K562 (cell line): ENCODE results near the gene PYGB. TPM values are rescaled to one million over a fixed set of nuclear protein-coding genes. Genes with fewer than 3 reads are reported as not detected.
A peak's percentile ranks its signal among the peaks of the same experiment; 100 is the strongest.

ENCODE experiments used
- ATAC-seq: fragments of 200-7000 bp; cut with Tn5 transposase; 3 replicates; pipeline ENCODE4 v1.9.1; 2020; ENCODE audit warnings: moderate library complexity
- BruUV-seq: library from RNA; stranded (reverse); fragments of 400-500 nt; replicated peaks from 2 replicates; lab custom pipeline; 2021; lab: Mats Ljungman, UMichigan
- CTCF ChIA-PET: fragments of 300-600 bp; formaldehyde crosslinking; extraction: SDS; loops from one replicate; lab custom pipeline; 2021; ENCODE audit warnings: low intra/inter-chr PET ratio; lab: Yijun Ruan, JAX
- POLR2A ChIA-PET: fragments of 300-600, 350-650 bp; sonication (Branson Sonifier 250); formaldehyde crosslinking; extraction: SDS; loops from one replicate; lab custom pipeline; 2021; ENCODE audit warnings: antibody characterized with exemption, inconsistent platforms; lab: Yijun Ruan, JAX
- DNase-seq, 4 experiments: peaks; one replicate each; pipeline versions ENCODE4 v3.0.0 to v3.0.0-alpha.2; 2011 to 2018; ENCODE audit warnings: low spot score in 3 of 4, mixed read lengths in 3 of 4; ENCODE audit errors: extremely low read depth in 1 of 4
- FAIRE-seq: peaks from 2 replicates; lab custom pipeline; 2011; peaks lifted over from hg19 to GRCh38; lab: Jason Lieb, UNC
- H2AFZ ChIP-seq: 2 replicates; pipeline ENCODE4 v1.6.0; 2011; ENCODE audit warnings: low read depth, low read length, control low read depth, inconsistent platforms
- H3K27ac ChIP-seq: fragments of 200-600 bp; 3 replicates; pipeline ENCODE4 v1.8.0; 2011; ENCODE audit warnings: low read depth, mild to moderate bottlenecking, control low read depth, inconsistent platforms, low read length, moderate library complexity, mixed read lengths; ENCODE audit errors: extremely low read depth
- H3K27me3 ChIP-seq, 2 experiments: fragments of 300-600 bp in 1 of 2; 2 replicates in 1 of 2; 3 replicates in 1 of 2; pipeline versions ENCODE4 v1.6.0 to v1.8.0; 2011; ENCODE audit warnings: inconsistent platforms in 2 of 2, low read length in 2 of 2, mild to moderate bottlenecking in 1 of 2, mixed read lengths in 1 of 2, moderate library complexity in 1 of 2; ENCODE audit not compliant: control insufficient read depth in 2 of 2, insufficient read depth in 2 of 2
- H3K36me3 ChIP-seq: fragments of 300-600 bp; 3 replicates; pipeline ENCODE4 v1.8.0; 2011; ENCODE audit warnings: mild to moderate bottlenecking, low read length, inconsistent platforms; ENCODE audit not compliant: control insufficient read depth, insufficient read depth
- H3K4me1 ChIP-seq, 2 experiments: fragments of 200-600 bp in 1 of 2; replicated peaks in 1 of 2; 2 replicates in 1 of 2; 3 replicates in 1 of 2; pipeline versions ENCODE4 v1.5.1 to v1.8.0; 2011; ENCODE audit warnings: inconsistent platforms in 2 of 2, low read length in 2 of 2, mild to moderate bottlenecking in 1 of 2, mixed read lengths in 1 of 2, moderate library complexity in 1 of 2; ENCODE audit not compliant: control insufficient read depth in 2 of 2, insufficient read depth in 2 of 2
- H3K4me2 ChIP-seq: 2 replicates; pipeline ENCODE4 v1.6.1; 2011; ENCODE audit warnings: low read length, control low read depth, inconsistent platforms, mixed read lengths; ENCODE audit not compliant: insufficient read depth
- H3K4me3 ChIP-seq: fragments of 200-600 bp; sonication (generic), shearing (Covaris generic); 2 replicates; pipeline ENCODE4 v1.5.1; 2016; ENCODE audit warnings: control low read depth, inconsistent platforms
- H3K79me2 ChIP-seq: fragments of 200-600 bp; 3 replicates; pipeline ENCODE4 v1.8.0; 2011; ENCODE audit warnings: low read length, inconsistent platforms; ENCODE audit not compliant: control insufficient read depth, insufficient read depth
- H3K9ac ChIP-seq, 2 experiments: 2 replicates each; pipeline versions ENCODE4 v1.6.0 to v1.6.1; 2011; ENCODE audit warnings: low read depth in 2 of 2, low read length in 2 of 2, control low read depth in 1 of 2, inconsistent platforms in 1 of 2, mild to moderate bottlenecking in 1 of 2, mixed read lengths in 1 of 2; ENCODE audit not compliant: insufficient read depth in 1 of 2
- H3K9me1 ChIP-seq: one replicate; pipeline ENCODE4 v1.6.0; 2011; ENCODE audit warnings: inconsistent platforms, mild to moderate bottlenecking, low read length, moderate library complexity; ENCODE audit not compliant: control insufficient read depth, insufficient read depth
- H3K9me3 ChIP-seq: replicated peaks from 2 replicates; pipeline ENCODE4 v1.5.1; 2011; ENCODE audit warnings: low read depth, low read length, inconsistent platforms; ENCODE audit not compliant: control insufficient read depth, insufficient read depth
- H4K20me1 ChIP-seq: replicated peaks from 2 replicates; pipeline ENCODE4 v1.6.1; 2011; ENCODE audit warnings: low read length, inconsistent platforms, mixed read lengths; ENCODE audit not compliant: control insufficient read depth, insufficient read depth
- BRD4 ChIP-seq: fragments of 200-600 bp; sonication (generic); IDR thresholded peaks from 2 replicates; pipeline ENCODE4 v1.6.1; 2017; ENCODE audit warnings: inconsistent platforms
- FOXP1 ChIP-seq: sonication (generic); formaldehyde crosslinking; IDR thresholded peaks from 2 replicates; pipeline ENCODE4 v1.8.0; 2022; ENCODE audit warnings: mild to moderate bottlenecking, missing genetic modification reagents
- HMGXB4 ChIP-seq: sonication (generic); formaldehyde crosslinking; IDR thresholded peaks from 2 replicates; pipeline ENCODE4 v1.8.1; 2023; ENCODE audit warnings: mild to moderate bottlenecking, missing genetic modification reagents
- KDM2B ChIP-seq: fragments of 250-450 bp; sonication (Bioruptor Pico); IDR thresholded peaks from 2 replicates; pipeline ENCODE4 v1.8.0; 2021; ENCODE audit warnings: mild to moderate bottlenecking, moderate library complexity
- PCBP2 ChIP-seq: fragments of 200-400 bp; formaldehyde crosslinking; IDR thresholded peaks from 2 replicates; pipeline ENCODE4 v1.6.1; 2018; ENCODE audit warnings: low read length, low read depth, mild to moderate bottlenecking, moderate library complexity; ENCODE audit not compliant: poor library complexity, severe bottlenecking
- U2AF2 ChIP-seq: fragments of 200-400 bp; formaldehyde crosslinking; optimal IDR thresholded peaks from 2 replicates; pipeline ENCODE3; 2017; ENCODE audit warnings: low read depth, mild to moderate bottlenecking, low read length
- ZNF184 ChIP-seq: sonication (generic); formaldehyde crosslinking; IDR thresholded peaks from 2 replicates; pipeline ENCODE4 v1.5.0; 2020; ENCODE audit warnings: missing genetic modification reagents
- ZNF507 ChIP-seq: conservative IDR thresholded peaks from 2 replicates; pipeline ENCODE4 v1.6.1; 2017; ENCODE audit warnings: missing genetic modification characterization, missing compliant biosample characterization
- ZNF75A ChIP-seq: fragments of 450-650 bp; formaldehyde crosslinking; IDR thresholded peaks from 2 replicates; pipeline ENCODE4 v1.4.0; 2020; ENCODE audit warnings: mild to moderate bottlenecking
- ZNF764 ChIP-seq: fragments of 250-450 bp; sonication (Bioruptor Pico); IDR thresholded peaks from 2 replicates; pipeline ENCODE4 v1.4.0; 2020; ENCODE audit warnings: low read depth, mild to moderate bottlenecking, moderate library complexity
- WGBS: fragments of 100-300 bp; shearing (Covaris generic); methylation state at CpG from one replicate; pipeline ENCODE4 v1.1.6; 2016; ENCODE audit warnings: low coverage, mixed read lengths; ENCODE audit not compliant: insufficient coverage; ENCODE audit errors: missing lambda C conversion rate; 5-methylcytosine and 5-hydroxymethylcytosine counted together
- in situ Hi-C: fragments of 300-500 bp; cut with MboI; formaldehyde crosslinking; loops from 4 replicates; pipeline ENCODE4 v1.15.0; 2018; ENCODE audit warnings: inconsistent platforms, mixed read lengths
- intact Hi-C: fragments of 100-400 bp; cut with micrococcal nuclease; formaldehyde crosslinking; loops from 2 replicates; pipeline ENCODE4 v1.14.2; 2022
- polyA plus RNA-seq, 8 experiments: library from polyadenylated mRNA; depleted of rRNA in 4 of 8; stranded (reverse) in 5 of 8; unstranded in 3 of 8; fragments of >200 nt; fragmentation: Nextera tagmentation in 2 of 8; fragmentation: Illumina TruSeq in 1 of 8; extraction: Ambion mirVana in 2 of 8; extraction: Trizol in 1 of 8; gene quantifications; 2 replicates each; pipeline versions ENCODE4 v1.2.1 to v1.2.3, GENCODE V29; 2011 to 2014; ENCODE audit warnings: inconsistent platforms in 1 of 8, missing spikeins in 1 of 8
- total RNA-seq, 7 experiments: library from RNA; depleted of rRNA in 6 of 7; stranded (reverse); fragments of >200 nt in 6 of 7; fragmentation: Illumina TruSeq in 2 of 7; extraction: Trizol in 2 of 7; gene quantifications; 2 replicates each; pipeline versions ENCODE4 v1.2.1 to v1.2.3, GENCODE V29; 2011 to 2021; ENCODE audit warnings: low replicate concordance in 1 of 7

PYGB gene
- total and polyA plus RNA-seq, 9 of the 15 experiments (the other 6 are each of a cell fraction or from before 2014, with no cell fraction given), result 0.34 to 18.0 (median 9.8) TPM

GRCh38 chr20:25328954-25329498 lies 81.1 kb downstream of the PYGB start:
- WGBS, result 83% methylated on average over 12 of the region's 12 CpGs
- intact Hi-C loops, result no loop called here

More at GRCh38 chr20:25328954-25329498, 81.1 kb downstream of the PYGB start:
- Histone ChIP-seq H3K79me2 (no peaks in the 10 kb centered on the region), H3K9ac (peak overlapping the region in 1 of 2 experiments; percentile 45; a peak in 1 of 4 replicates), H3K27ac (no peak overlapping the region), H3K27me3 (no peaks in the 10 kb centered on the region), H3K4me3 (no peak overlapping the region)
- FAIRE-seq (no peak), DNase-seq (no peak)
- POLR2A ChIA-PET, result no interaction called here
- in situ Hi-C loops, result no loop called here
- TF ChIP-seq BRD4 (no peak), ZNF507 (no peak), U2AF2 (no peak), ZNF184 (CRISPR knock-in tag) (no peak), ZNF75A (CRISPR knock-in tag) (no peak), ZNF764 (CRISPR knock-in tag) (no peak), KDM2B (CRISPR knock-in tag) (no peak), HMGXB4 (CRISPR knock-in tag) (no peak), FOXP1 (CRISPR knock-in tag) (no peak), PCBP2 (no peak)
- TF ChIP-seq, all 486 proteins: peak for 0
- no TSS peak for BruUV-seq
- Histone ChIP-seq H2AFZ (no peak overlapping the region), H3K9me3 (no peaks in the 10 kb centered on the region), H4K20me1 (no peaks in the 10 kb centered on the region), H3K4me1 (peaks cover 0 to 6% of the 10 kb centered on the region in 2 experiments; a peak in 2 of 5 replicates), H3K36me3 (no peaks in the 10 kb centered on the region), H3K9me1 (no peaks in the 10 kb centered on the region), H3K4me2 (no peak overlapping the region)
- ATAC-seq, result no peak
- CTCF ChIA-PET, result no interaction called here
